ENCODE data around the gene PTGDR.

Gene PTGDR

GRCh38 chr14:52263190-52263589, 4.3 kb upstream of the PTGDR start:
- DNase-seq (ENCODE audit: extremely low read depth in 1 of 2, low read depth in 1 of 2): no peak

- no peak for DNase-seq (ENCODE audit: extremely low read depth in 1 of 2, low read depth in 1 of 2)
Measured at GRCh38 chr14:52265253-52265652, 2.2 kb upstream of the PTGDR start.

GRCh38 chr14:52266179-52266578, 1.3 kb upstream of the PTGDR start:
- no peak for DNase-seq (ENCODE audit: extremely low read depth in 1 of 2, low read depth in 1 of 2)

- DNase-seq (ENCODE audit: extremely low read depth in 1 of 2, low read depth in 1 of 2): no peak
Measured at GRCh38 chr14:52266782-52267181, 716 bp upstream of the PTGDR start.

GRCh38 chr14:52268279-52269061, 972 bp downstream of the PTGDR start:
- no peak for DNase-seq (ENCODE audit: extremely low read depth in 1 of 2, low read depth in 1 of 2)

- DNase-seq (ENCODE audit: extremely low read depth in 1 of 2, low read depth in 1 of 2): no peak
Measured at GRCh38 chr14:52269100-52269499, 1.6 kb downstream of the PTGDR start.

DNA sequence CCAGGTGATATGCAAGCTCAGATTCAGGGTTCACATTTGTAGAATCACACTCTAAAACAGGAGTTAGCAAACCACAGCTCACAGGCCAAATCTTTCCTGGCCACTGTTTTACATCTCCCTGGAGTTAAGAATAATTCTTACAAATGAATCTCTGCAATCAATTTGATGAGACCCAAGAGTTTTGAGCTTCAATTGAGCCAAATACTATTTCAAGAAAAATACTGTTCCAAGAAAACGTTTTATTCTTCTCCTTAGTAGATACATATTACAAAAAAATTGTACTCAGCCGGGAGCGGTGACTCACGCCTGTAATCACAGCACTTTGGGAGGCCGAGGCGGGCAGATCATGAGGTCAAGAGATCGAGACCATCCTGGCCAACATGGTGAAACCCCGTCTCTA, 2.5 kb downstream of the PTGDR start:
- no peak for DNase-seq (ENCODE audit: extremely low read depth in 1 of 2, low read depth in 1 of 2)

GRCh38 chr14:52271538-52271937, 4.0 kb downstream of the PTGDR start:
- DNase-seq (ENCODE audit: extremely low read depth in 1 of 2, low read depth in 1 of 2): no peak

DNA sequence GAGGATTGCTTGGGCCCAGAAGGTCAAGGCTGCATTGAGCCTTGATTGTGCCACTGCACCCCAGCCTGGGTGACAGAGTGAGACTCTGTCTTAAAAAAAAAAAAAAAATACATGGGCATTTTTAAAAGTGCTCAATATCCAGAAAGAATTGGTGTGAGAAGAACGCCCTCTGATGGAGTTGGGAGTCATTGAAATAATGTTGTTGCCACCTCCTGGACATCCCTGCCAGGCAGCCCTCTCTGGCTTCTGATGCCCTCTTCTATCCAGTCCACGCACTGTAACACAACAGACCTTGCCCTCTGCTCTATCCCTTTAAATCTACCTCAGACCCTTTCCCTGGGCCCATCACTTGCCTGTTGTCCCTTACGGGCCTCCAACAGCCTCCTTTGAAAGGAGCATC, 4.9 kb downstream of the PTGDR start:
- no peak for DNase-seq (ENCODE audit: extremely low read depth in 1 of 2, low read depth in 1 of 2)

- DNase-seq (ENCODE audit: extremely low read depth in 1 of 2, low read depth in 1 of 2): no peak
Measured at GRCh38 chr14:52275372-52275771, 7.9 kb downstream of the PTGDR start.

DNA sequence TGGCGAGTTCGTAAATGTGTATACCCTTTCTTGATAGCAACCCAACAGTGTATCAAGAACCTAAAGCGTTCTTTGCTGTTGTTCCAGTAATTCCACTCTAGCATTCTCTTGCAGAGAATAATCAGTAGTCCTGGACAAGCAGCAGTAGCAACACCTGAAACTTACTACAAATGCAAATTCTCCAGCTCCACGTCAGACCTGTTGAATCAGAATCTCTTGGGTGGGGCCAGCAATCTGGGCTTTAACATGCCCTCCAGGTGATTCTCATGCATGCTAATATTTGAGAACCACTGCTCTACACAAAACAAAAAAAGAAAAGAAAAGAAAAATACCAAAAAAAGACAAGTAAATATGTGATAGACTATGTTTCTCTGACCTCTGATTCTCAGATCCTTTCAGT, 10.1 kb downstream of the PTGDR start:
- DNase-seq (ENCODE audit: extremely low read depth in 1 of 2, low read depth in 1 of 2): no peak

- no peak for DNase-seq (ENCODE audit: extremely low read depth in 1 of 2, low read depth in 1 of 2)
Measured at GRCh38 chr14:52279408-52279807, 11.9 kb downstream of the PTGDR start.

- DNase-seq (ENCODE audit: extremely low read depth in 1 of 2, low read depth in 1 of 2): no peak
Measured at GRCh38 chr14:52283099-52283498, 15.6 kb downstream of the PTGDR start.

GRCh38 chr14:52286661-52287649, 19.5 kb downstream of the PTGDR start:
- no peak for DNase-seq (ENCODE audit: extremely low read depth in 1 of 2, low read depth in 1 of 2)

DNA sequence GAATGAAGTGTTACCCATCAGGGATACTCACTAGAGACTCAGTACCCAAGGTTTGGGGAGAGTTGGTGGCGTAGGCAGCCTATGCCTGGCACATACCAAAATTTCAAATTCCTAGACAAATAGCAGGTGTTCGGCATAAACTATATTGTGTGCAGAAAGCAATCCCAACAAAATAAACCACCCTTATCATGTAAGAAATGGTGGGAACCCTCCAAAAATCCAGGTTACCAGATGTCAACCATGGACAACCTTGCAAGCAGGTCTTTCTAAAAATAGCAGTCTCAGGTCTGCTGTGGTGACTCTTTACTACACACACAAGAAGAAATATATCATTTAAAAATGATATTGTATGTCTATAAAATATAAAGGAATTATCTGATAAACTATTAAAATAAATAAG, 28.9 kb downstream of the PTGDR start:
- no peak for DNase-seq (ENCODE audit: extremely low read depth in 1 of 2, low read depth in 1 of 2)

DNA sequence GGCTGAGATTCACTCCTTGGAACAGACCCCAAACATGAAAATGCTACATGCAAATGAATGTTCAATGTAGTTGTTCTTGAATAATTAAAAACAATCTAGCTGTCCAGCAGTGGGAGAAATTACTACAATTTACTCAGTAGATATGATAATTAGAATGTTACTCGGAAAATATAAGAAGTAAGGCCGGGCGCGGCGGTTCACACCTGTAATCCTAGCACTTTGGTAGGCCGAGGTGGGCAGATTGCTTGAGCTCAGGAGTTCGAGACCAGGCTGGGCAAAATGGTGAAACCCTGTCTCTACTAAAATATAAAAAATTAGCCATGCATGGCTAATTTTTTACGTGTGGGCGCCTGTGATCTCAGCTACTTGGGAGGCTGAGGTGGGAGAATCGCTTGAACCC, 31.3 kb downstream of the PTGDR start:
- DNase-seq (ENCODE audit: extremely low read depth in 1 of 2, low read depth in 1 of 2): no peak

DNA sequence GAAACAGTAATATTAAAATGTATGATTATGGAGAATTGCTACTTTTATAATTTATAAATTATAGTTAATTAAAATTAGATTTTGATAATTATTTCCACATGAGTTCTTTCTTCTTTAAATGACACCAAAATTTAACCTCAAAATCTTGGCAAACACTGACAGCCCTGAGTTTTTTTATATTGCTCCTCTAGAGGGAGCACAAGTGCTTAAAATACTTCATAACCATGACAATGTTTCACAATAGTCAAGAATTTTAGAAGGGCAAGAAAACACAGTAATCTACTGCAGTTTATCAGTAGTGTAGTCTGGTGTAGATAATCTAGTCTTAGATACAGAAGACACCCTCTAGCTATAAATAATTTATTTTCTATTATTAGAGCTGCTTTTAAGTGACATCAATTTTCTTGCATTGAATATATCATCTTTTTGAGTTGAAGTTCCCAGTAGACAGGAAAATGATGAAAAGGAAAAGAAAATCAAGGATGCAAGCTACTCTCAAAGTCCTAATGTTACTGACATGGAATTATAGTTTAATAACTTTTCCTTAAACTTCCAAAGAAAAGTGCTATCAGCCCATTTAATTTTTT, 32.3 kb downstream of the PTGDR start:
- no peak for DNase-seq (ENCODE audit: extremely low read depth in 1 of 2, low read depth in 1 of 2)

DNA sequence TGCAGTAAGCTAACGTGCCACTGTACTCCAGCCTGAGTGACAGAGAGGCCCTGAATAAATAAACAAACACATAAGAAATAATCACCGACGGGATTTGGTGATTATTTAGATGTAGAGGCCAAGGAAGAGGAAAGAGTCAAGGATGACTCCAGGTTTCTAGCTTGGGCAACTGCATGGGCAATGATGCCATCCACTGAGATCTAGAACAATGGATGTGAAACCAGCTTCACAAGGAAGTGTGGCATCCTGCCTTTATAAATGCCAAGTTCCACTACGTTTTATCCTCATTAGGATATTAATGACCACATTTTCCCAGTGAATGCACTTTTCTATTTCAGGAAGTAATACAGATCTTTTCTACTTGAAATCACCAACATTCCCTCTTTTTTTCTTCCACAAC, 35.7 kb downstream of the PTGDR start:
- DNase-seq (ENCODE audit: extremely low read depth in 1 of 2, low read depth in 1 of 2): no peak

DNA sequence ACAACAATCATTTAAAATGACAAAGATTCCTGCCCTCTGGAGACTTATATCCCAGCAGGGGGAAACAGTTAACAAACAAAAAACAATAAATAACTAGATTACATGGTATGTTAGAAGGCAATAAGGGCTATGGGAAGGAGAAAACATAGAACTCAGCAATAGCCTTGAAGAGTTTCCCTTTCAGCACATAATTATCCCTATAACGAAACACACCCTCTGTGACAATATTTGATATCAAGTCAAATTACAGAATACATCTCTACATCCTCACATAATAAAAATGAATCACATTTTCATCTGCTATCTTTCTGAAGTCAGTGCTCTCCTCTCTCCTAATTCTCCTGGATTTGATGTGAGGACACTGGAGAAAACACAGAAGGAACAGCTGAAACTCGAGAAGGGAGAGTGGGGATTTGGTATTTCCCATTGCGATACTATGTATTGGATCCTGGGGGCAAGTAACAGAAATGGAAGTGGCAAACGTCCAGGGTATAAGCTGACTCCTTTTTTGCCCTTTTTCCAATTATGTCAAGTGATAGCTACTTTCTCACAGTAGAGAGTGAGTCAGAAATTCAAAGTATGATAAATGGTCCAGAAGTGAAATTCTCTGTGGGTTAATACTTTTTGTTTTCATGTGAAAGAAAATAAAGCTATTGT, 36.9 kb downstream of the PTGDR start:
- DNase-seq (ENCODE audit: extremely low read depth in 1 of 2, low read depth in 1 of 2): no peak

GRCh38 chr14:52305014-52305413, 37.5 kb downstream of the PTGDR start:
- no peak for DNase-seq (ENCODE audit: extremely low read depth in 1 of 2, low read depth in 1 of 2)

GRCh38 chr14:52307376-52307775, 39.9 kb downstream of the PTGDR start:
- DNase-seq (ENCODE audit: extremely low read depth in 1 of 2, low read depth in 1 of 2): no peak

Measured in stimulated activated CD8-positive, alpha-beta memory T cell treated with anti-CD3 and anti-CD28 coated beads, Interleukin-7, amount 100 ng/mL, for 48 hours (primary cell).